ENCODE measurements around the gene TOMM5.

GRCh38 chr9:37551468-37551867 is 40.9 kb downstream of the TOMM5 start:
- TF ChIP-seq MLX (CRISPR knock-in tag; IDR thresholded peaks at IDR 0.05) = no peak
- no peak for TF ChIP-seq CEBPB (IDR thresholded peaks at IDR 0.05; ENCODE audit: borderline replicate concordance, low read depth, low read length)
- no peak for TF ChIP-seq RFXANK (CRISPR knock-in tag; IDR thresholded peaks at IDR 0.05)

All from HepG2 (cell line).